Breast epithelium (tissue), 4 donors: ENCODE measurements around the gene SPATS2. TPM values are rescaled to one million over a fixed set of nuclear protein-coding genes. Genes with fewer than 3 reads are reported as not detected.

Experiments
- DNase-seq, 2 donors: peaks; one replicate each; pipeline ENCODE4 v3.0.0-alpha.2; 2019; ENCODE audit warnings: low spot score in 2 of 2
- H3K27ac ChIP-seq, 2 donors: fragments of 200-600 bp; sonication (generic) in 1 of 2; one replicate each; pipeline ENCODE4 v1.5.1; 2016 to 2019; ENCODE audit warnings: mild to moderate bottlenecking in 1 of 2
- H3K27me3 ChIP-seq, 2 donors: fragments of 200-600 bp; sonication (generic) in 1 of 2; one replicate each; pipeline versions ENCODE4 v1.5.1 to v1.6.0; 2017 to 2019; ENCODE audit warnings: control low read depth in 1 of 2, mild to moderate bottlenecking in 1 of 2
- H3K36me3 ChIP-seq: fragments of 200-600 bp; one replicate; pipeline ENCODE4 v1.5.1; 2019
- H3K4me1 ChIP-seq, 2 donors: fragments of 200-600 bp; sonication (generic); one replicate each; pipeline ENCODE4 v1.5.1; 2016 to 2019; ENCODE audit warnings: control low read depth in 1 of 2
- H3K4me3 ChIP-seq, 3 donors: fragments of 200-600 bp; sonication (generic); 1 replicate in 2 of 3; 2 replicates in 1 of 3; pipeline ENCODE4 v1.5.1; 2016 to 2019; ENCODE audit warnings: mild to moderate bottlenecking in 3 of 3, moderate library complexity in 2 of 3
- H3K9me3 ChIP-seq, 2 donors: fragments of 200-600 bp; sonication (generic) in 1 of 2; one replicate each; pipeline ENCODE4 v1.5.1; 2016 to 2019; ENCODE audit warnings: control low read depth in 1 of 2
- CTCF ChIP-seq, 3 donors: fragments of 450-650 bp; IDR thresholded peaks; one replicate each; pipeline ENCODE4 v1.5.1; 2016 to 2017; ENCODE audit warnings: antibody characterized with exemption in 3 of 3, mild to moderate bottlenecking in 3 of 3, moderate library complexity in 3 of 3
- POLR2A ChIP-seq: fragments of 450-650 bp; IDR thresholded peaks from one replicate; pipeline ENCODE4 v1.6.1; 2016; ENCODE audit warnings: antibody characterized with exemption, mild to moderate bottlenecking, moderate library complexity
- POLR2AphosphoS5 ChIP-seq, 3 donors: sonication (generic); formaldehyde crosslinking; IDR thresholded peaks; one replicate each; pipeline ENCODE4 v1.6.1; 2017; ENCODE audit warnings: antibody characterized with exemption in 3 of 3
- intact Hi-C: fragments of 100-400 bp; cut with DNase I; formaldehyde crosslinking; loops from one replicate; pipeline ENCODE4 v1.15.1; 2023; ENCODE audit warnings: low total_unique reads
- total RNA-seq, 3 donors: library from RNA; depleted of rRNA; stranded (reverse); fragments of >200 nt; gene quantifications; one replicate each; pipeline ENCODE4 v1.1.0, GENCODE V29; 2016

The SPATS2 gene
- total RNA-seq, 3 donors from 2014 or later = 13.8 to 24.0 (median 22.0) TPM

GRCh38 chr12:49388682-49389386, 21.6 kb downstream of the SPATS2 start:
- no peaks in the 10 kb centered on the region for H3K4me1 ChIP-seq
- intact Hi-C loops = no loop called here
- DNase-seq = no peak
- no peaks in the 10 kb centered on the region for H3K27me3 ChIP-seq
- TF ChIP-seq POLR2AphosphoS5 (IDR thresholded peaks at IDR 0.05) (no peak), CTCF (IDR thresholded peaks at IDR 0.05) (no peak), POLR2A (no peak)
- H3K36me3 ChIP-seq = no peaks in the 10 kb centered on the region
- H3K27ac ChIP-seq = no peak overlapping the region
- no peaks in the 10 kb centered on the region for H3K9me3 ChIP-seq
- H3K4me3 ChIP-seq = no peak overlapping the region

GRCh38 chr12:49389387-49389703, 22.1 kb downstream of the SPATS2 start:
- TF ChIP-seq POLR2A (no peak), POLR2AphosphoS5 (IDR thresholded peaks at IDR 0.05) (no peak), CTCF (IDR thresholded peaks at IDR 0.05) (no peak)
- no peak for DNase-seq
- Histone ChIP-seq H3K4me3 (no peak overlapping the region), H3K4me1 (no peaks in the 10 kb centered on the region), H3K27ac (no peak overlapping the region), H3K36me3 (no peaks in the 10 kb centered on the region), H3K9me3 (no peaks in the 10 kb centered on the region), H3K27me3 (no peaks in the 10 kb centered on the region)
- intact Hi-C loops = no loop called here

GRCh38 chr12:49397000-49397399, 29.7 kb downstream of the SPATS2 start:
- Histone ChIP-seq H3K4me3 (no peak overlapping the region), H3K27me3 (no peaks in the 10 kb centered on the region), H3K27ac (no peak overlapping the region), H3K9me3 (no peaks in the 10 kb centered on the region), H3K4me1 (no peaks in the 10 kb centered on the region), H3K36me3 (no peaks in the 10 kb centered on the region)
- no peak for TF ChIP-seq POLR2AphosphoS5 (IDR thresholded peaks at IDR 0.05)
- intact Hi-C loops = no loop called here
- DNase-seq = no peak

GRCh38 chr12:49400304-49400703, 33.0 kb downstream of the SPATS2 start:
- intact Hi-C loops = no loop called here
- Histone ChIP-seq H3K4me3 (no peak overlapping the region), H3K27me3 (no peaks in the 10 kb centered on the region), H3K27ac (no peak overlapping the region), H3K36me3 (no peaks in the 10 kb centered on the region), H3K9me3 (no peaks in the 10 kb centered on the region), H3K4me1 (no peaks in the 10 kb centered on the region)
- DNase-seq = no peak
- TF ChIP-seq POLR2AphosphoS5 (IDR thresholded peaks at IDR 0.05) (no peak), POLR2A (no peak)

- no peak overlapping the region for H3K27ac ChIP-seq
- TF ChIP-seq POLR2A (no peak), CTCF (IDR thresholded peaks at IDR 0.05) (no peak)
- no peak for DNase-seq
- no peaks in the 10 kb centered on the region for H3K9me3 ChIP-seq
- no peaks in the 10 kb centered on the region for H3K4me1 ChIP-seq
- intact Hi-C loops = no loop called here
- H3K36me3 ChIP-seq = no peaks in the 10 kb centered on the region
- H3K4me3 ChIP-seq = no peak overlapping the region
- no peaks in the 10 kb centered on the region for H3K27me3 ChIP-seq
Measured at GRCh38 chr12:49403971-49404450, 36.7 kb downstream of the SPATS2 start.

GRCh38 chr12:49404956-49405355, 37.7 kb downstream of the SPATS2 start:
- H3K4me1 ChIP-seq = no peaks in the 10 kb centered on the region
- no peak for DNase-seq
- H3K4me3 ChIP-seq = no peak overlapping the region
- intact Hi-C loops = no loop called here
- TF ChIP-seq CTCF (IDR thresholded peaks at IDR 0.05) = no peak
- no peak for TF ChIP-seq POLR2A
- no peak for TF ChIP-seq POLR2AphosphoS5 (IDR thresholded peaks at IDR 0.05)
- H3K27ac ChIP-seq = no peak overlapping the region
- no peaks in the 10 kb centered on the region for H3K27me3 ChIP-seq
- H3K36me3 ChIP-seq = no peaks in the 10 kb centered on the region
- H3K9me3 ChIP-seq = no peaks in the 10 kb centered on the region
